ENCODE data around the gene URI1.
"Not testable (repeated sequence)": the region's sequence is repeated elsewhere in the genome, so short reads cannot be mapped to it uniquely, and the experiment has no call there.

Gene URI1

GRCh38 chr19:30020189-30020588 lies 78.2 kb downstream of the URI1 start:
- Mint-ChIP-seq H3K27ac (ENCODE audit: low read depth) (no peak overlapping the region), H3K4me3 (no peak overlapping the region), H3K9me3 (no peaks in the 10 kb centered on the region), H3K36me3 (ENCODE audit: insufficient read depth) (peaks cover 2% of the 10 kb centered on the region), H3K27me3 (no peaks in the 10 kb centered on the region), H3K4me1 (peaks cover 7% of the 10 kb centered on the region)
- ATAC-seq (replicated peaks; ENCODE audit: extremely low read depth, poor library complexity, severe bottlenecking) (no peak), DNase-seq (ENCODE audit: low spot score in 2 of 2) (no peak)

GRCh38 chr19:30022659-30023058 lies 80.6 kb downstream of the URI1 start:
- peaks cover 12% of the 10 kb centered on the region for H3K4me1 Mint-ChIP-seq
- no peak for DNase-seq (ENCODE audit: low spot score in 2 of 2)
- no peak overlapping the region for H3K27ac Mint-ChIP-seq (ENCODE audit: low read depth)
- no peaks in the 10 kb centered on the region for H3K36me3 Mint-ChIP-seq (ENCODE audit: insufficient read depth)
- no peak overlapping the region for H3K4me3 Mint-ChIP-seq
- ATAC-seq (replicated peaks; ENCODE audit: extremely low read depth, poor library complexity, severe bottlenecking) = no peak
- no peaks in the 10 kb centered on the region for H3K9me3 Mint-ChIP-seq
- no peaks in the 10 kb centered on the region for H3K27me3 Mint-ChIP-seq

DNA sequence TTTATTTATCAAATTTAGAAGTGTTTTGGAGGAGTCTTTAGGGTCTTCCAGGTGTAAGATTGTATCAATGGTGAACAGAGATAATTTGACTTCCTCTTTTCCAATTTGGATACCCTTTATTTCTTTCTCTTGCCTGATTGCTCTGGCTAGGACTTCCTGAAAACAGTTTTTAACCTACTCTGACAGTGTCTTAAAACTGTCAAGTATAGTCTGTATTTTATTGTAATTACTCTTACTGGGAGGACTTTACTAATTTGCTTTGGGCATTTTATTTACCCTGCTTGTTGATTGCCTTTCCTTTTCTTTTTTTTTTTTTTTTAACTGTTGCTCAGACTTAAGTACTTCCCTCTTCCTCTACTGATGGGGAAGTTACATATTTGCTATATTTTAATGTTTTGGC lies 81.3 kb downstream of the URI1 start:
- Mint-ChIP-seq H3K4me3 (no peak overlapping the region), H3K9me3 (no peaks in the 10 kb centered on the region), H3K27me3 (no peaks in the 10 kb centered on the region), H3K36me3 (ENCODE audit: insufficient read depth) (no peaks in the 10 kb centered on the region), H3K4me1 (peaks cover 18% of the 10 kb centered on the region), H3K27ac (ENCODE audit: low read depth) (no peak overlapping the region)
- ATAC-seq (replicated peaks; ENCODE audit: extremely low read depth, poor library complexity, severe bottlenecking) (no peak), DNase-seq (ENCODE audit: low spot score in 2 of 2) (no peak)

GRCh38 chr19:30024091-30024490 lies 82.1 kb downstream of the URI1 start:
- H3K4me1 Mint-ChIP-seq = peaks cover 19% of the 10 kb centered on the region
- DNase-seq (ENCODE audit: low spot score in 2 of 2) (no peak), ATAC-seq (replicated peaks; ENCODE audit: extremely low read depth, poor library complexity, severe bottlenecking) (no peak)
- no peak overlapping the region for H3K27ac Mint-ChIP-seq (ENCODE audit: low read depth)
- no peak overlapping the region for H3K4me3 Mint-ChIP-seq
- no peaks in the 10 kb centered on the region for H3K36me3 Mint-ChIP-seq (ENCODE audit: insufficient read depth)
- H3K9me3 Mint-ChIP-seq = no peaks in the 10 kb centered on the region
- no peaks in the 10 kb centered on the region for H3K27me3 Mint-ChIP-seq

DNA sequence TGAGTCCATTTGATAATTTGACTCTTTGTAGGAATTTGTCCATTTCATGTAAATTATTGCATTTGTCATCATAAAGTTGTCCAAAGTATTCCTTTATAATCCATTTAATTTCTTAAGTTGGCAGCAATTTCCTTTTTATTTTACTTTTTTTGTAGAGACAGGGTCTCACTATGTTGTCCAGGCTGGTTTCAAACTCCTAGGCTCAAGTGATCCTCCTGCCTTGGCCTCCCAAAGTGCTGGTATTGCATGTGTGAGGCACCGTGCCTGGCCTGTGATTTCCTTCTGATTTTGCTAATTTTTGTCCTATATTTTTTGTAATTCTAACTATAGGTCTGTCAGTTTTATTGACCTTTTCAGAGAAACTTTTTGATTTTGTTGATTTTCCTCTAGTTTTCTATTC lies 84.9 kb downstream of the URI1 start:
- Mint-ChIP-seq H3K36me3 (ENCODE audit: insufficient read depth) (peaks cover 2% of the 10 kb centered on the region), H3K9me3 (no peaks in the 10 kb centered on the region), H3K4me1 (peaks cover 33% of the 10 kb centered on the region), H3K27ac (ENCODE audit: low read depth) (no peak overlapping the region), H3K4me3 (no peak overlapping the region), H3K27me3 (no peaks in the 10 kb centered on the region)
- ATAC-seq (replicated peaks; ENCODE audit: extremely low read depth, poor library complexity, severe bottlenecking) (no peak), DNase-seq (ENCODE audit: low spot score in 2 of 2) (no peak)

DNA sequence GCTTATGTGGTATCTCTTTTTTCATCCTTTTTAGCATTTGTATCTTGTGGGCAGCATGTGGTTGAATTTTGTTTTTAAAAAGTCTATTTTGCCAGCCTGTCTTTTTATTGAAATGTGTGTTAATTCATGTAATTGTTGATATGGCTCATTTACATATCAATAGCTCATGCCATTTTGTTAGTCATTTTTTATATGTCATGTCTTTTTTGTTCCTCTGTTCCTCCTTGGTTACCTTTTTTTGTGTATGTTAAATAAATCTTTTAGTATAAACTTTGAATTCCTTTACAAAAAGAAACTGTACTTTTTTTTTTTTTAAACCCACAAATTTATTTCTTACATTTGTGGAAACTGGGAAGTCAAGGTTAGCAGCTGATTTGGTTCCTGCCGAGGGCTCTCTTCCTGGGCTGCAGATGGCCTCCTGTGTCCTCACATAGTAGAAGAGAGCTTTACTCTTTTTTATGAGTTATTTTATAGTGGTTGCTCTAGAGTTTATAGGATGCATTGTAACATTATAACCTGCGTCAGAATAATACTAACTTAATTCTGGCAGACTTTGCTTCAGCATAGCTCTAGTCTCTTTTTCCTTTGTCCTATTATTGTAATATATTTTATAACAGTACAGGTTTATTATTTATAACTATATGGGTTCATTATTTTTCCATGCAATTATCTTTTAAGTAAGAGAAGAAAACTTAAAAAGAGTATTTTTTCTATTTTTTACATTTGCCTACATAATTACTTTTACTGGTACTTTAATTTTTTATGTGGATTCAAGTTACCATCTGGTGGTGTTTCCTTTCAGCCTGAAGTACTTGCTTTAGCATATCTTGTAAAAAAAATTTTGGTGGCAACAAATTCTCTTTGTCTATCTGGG lies 86.3 kb downstream of the URI1 start:
- DNase-seq (ENCODE audit: low spot score in 2 of 2) (no peak), ATAC-seq (replicated peaks; ENCODE audit: extremely low read depth, poor library complexity, severe bottlenecking) (no peak)
- no peaks in the 10 kb centered on the region for H3K9me3 Mint-ChIP-seq
- H3K27ac Mint-ChIP-seq (ENCODE audit: low read depth) = peak overlapping the region; percentile 22
- peaks cover 31% of the 10 kb centered on the region for H3K4me1 Mint-ChIP-seq
- H3K4me3 Mint-ChIP-seq = no peak overlapping the region
- H3K27me3 Mint-ChIP-seq = no peaks in the 10 kb centered on the region
- H3K36me3 Mint-ChIP-seq (ENCODE audit: insufficient read depth) = peaks cover 2% of the 10 kb centered on the region

DNA sequence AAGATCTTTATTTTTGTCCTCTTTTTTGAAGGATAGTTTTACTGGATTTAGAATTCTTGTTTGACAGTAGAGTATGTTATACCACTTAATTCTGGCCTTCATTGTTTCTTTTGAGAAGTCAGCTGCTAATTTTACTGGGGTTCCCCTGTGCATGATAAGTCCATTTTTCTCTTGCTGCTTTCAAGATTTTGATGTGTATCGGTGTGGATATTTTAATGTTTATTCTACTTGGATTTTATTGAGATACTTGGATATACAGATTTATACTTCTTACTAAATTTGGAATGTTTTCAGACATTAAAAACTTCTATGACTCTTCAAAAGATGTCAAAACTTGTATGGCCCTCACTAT lies 86.9 kb downstream of the URI1 start:
- H3K4me1 Mint-ChIP-seq = peaks cover 26% of the 10 kb centered on the region
- peaks cover under 1% of the 10 kb centered on the region for H3K9me3 Mint-ChIP-seq
- H3K27me3 Mint-ChIP-seq = no peaks in the 10 kb centered on the region
- no peak overlapping the region for H3K27ac Mint-ChIP-seq (ENCODE audit: low read depth)
- DNase-seq (ENCODE audit: low spot score in 2 of 2) (no peak), ATAC-seq (replicated peaks; ENCODE audit: extremely low read depth, poor library complexity, severe bottlenecking) (no peak)
- H3K4me3 Mint-ChIP-seq = no peak overlapping the region
- peaks cover 2% of the 10 kb centered on the region for H3K36me3 Mint-ChIP-seq (ENCODE audit: insufficient read depth)

DNA sequence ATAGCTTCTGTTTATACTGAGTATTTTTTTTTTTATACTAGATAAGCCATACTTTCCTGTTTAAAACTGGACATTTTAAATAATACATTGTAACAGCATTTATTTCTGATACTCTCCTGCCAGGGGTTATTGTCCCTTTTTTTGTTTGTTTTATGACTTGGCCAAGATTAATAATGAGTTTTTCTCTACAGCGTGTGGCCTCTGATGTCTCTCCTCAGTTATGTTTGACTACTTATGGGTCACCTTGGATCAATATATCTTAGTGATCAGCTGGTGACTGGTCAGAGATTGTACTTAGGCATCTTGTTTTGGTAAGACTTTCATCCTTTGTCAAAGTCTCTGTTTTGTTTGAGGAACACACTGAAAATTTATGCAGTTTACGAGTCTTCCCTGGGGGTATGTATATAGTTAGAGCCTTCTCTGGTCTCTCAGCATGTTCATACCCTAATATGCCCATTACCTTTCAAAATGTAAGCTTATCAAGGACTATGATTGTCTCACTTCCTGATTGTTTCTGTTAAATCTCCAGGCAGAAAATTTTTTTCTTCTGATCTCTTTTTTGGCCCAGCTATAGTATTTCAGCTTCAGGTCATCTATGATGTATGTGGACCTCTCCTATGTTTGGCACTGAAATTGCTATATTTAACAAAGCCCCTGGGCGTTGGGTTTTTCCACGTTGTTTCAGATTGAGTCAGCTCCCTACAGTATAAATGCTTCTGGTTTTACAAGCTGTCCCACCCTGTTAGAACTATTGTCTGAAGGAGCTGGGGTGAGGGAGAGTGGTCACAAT lies 87.9 kb downstream of the URI1 start:
- Mint-ChIP-seq H3K9me3 (peaks cover 10% of the 10 kb centered on the region), H3K4me1 (peaks cover 35% of the 10 kb centered on the region), H3K36me3 (ENCODE audit: insufficient read depth) (peaks cover 3% of the 10 kb centered on the region), H3K27me3 (no peaks in the 10 kb centered on the region), H3K4me3 (no peak overlapping the region), H3K27ac (ENCODE audit: low read depth) (no peak overlapping the region)
- DNase-seq (ENCODE audit: low spot score in 2 of 2) (no peak), ATAC-seq (replicated peaks; ENCODE audit: extremely low read depth, poor library complexity, severe bottlenecking) (no peak)

DNA sequence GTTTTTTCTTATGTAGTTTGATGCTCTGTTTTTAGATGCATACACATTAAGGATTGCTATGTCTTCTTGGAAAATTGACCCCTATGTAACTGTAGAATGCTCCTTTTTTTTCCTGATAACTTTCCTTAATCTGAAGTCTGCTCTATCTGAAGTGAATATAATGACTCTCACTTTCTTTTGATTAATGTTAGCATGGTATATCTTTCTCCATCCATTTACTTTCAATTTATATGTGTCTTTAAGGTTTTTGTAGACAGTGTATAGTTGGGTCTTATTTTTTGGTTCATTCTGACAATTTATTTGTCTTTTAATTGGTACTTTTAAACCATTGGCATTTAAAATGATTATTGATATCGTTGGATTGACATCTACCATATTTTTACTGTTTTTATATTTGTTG lies 92.3 kb downstream of the URI1 start:
- DNase-seq (ENCODE audit: low spot score in 2 of 2) (no peak), ATAC-seq (replicated peaks; ENCODE audit: extremely low read depth, poor library complexity, severe bottlenecking) (no peak)
- Mint-ChIP-seq H3K9me3 (peaks cover 17% of the 10 kb centered on the region), H3K36me3 (ENCODE audit: insufficient read depth) (peaks cover 7% of the 10 kb centered on the region), H3K4me3 (no peak overlapping the region), H3K27me3 (no peaks in the 10 kb centered on the region), H3K27ac (ENCODE audit: low read depth) (no peak overlapping the region), H3K4me1 (peaks cover 28% of the 10 kb centered on the region)

- Mint-ChIP-seq H3K36me3 (ENCODE audit: insufficient read depth) (peaks cover 5% of the 10 kb centered on the region), H3K27ac (ENCODE audit: low read depth) (no peak overlapping the region), H3K4me1 (peaks cover 20% of the 10 kb centered on the region), H3K27me3 (no peaks in the 10 kb centered on the region), H3K4me3 (no peak overlapping the region), H3K9me3 (peaks cover 17% of the 10 kb centered on the region)
- DNase-seq (ENCODE audit: low spot score in 2 of 2) (no peak), ATAC-seq (replicated peaks; ENCODE audit: extremely low read depth, poor library complexity, severe bottlenecking) (no peak)
These were observed 94.4 kb downstream of the URI1 start for GRCh38 chr19:30036154-30037129.

DNA sequence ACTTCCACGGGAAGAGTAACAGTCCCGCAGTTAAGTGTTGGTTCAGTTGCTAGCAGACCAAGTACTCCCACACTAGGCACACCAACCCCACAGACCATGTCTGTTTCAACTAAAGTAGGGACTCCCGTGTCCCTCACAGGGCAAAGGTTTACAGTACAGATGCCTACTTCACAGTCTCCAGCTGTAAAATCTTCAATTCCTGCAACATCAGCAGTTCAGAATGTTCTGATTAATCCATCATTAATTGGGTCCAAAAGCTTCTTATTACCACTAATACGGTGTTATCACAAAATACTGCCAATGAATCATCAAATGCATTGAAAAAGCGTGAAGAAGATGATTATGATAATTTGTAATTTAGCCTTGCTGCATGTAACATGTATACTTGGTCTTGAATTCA lies 95.8 kb downstream of the URI1 start:
- H3K4me3 Mint-ChIP-seq = no peak overlapping the region

GRCh38 chr19:30041931-30042330 lies 99.9 kb downstream of the URI1 start:
- H3K27ac Mint-ChIP-seq (ENCODE audit: low read depth); DNase-seq (ENCODE audit: low spot score in 2 of 2); H3K36me3 Mint-ChIP-seq (ENCODE audit: insufficient read depth); H3K27me3 Mint-ChIP-seq; H3K9me3 Mint-ChIP-seq; ATAC-seq (replicated peaks; ENCODE audit: extremely low read depth, poor library complexity, severe bottlenecking); H3K4me3 Mint-ChIP-seq: not testable (repeated sequence)
- peaks cover 16% of the 10 kb centered on the region for H3K4me1 Mint-ChIP-seq

More for the DNA sequence above, 95.8 kb downstream of the URI1 start:
- H3K27me3 Mint-ChIP-seq = no peaks in the 10 kb centered on the region
- DNase-seq (ENCODE audit: low spot score in 2 of 2) (no peak), ATAC-seq (replicated peaks; ENCODE audit: extremely low read depth, poor library complexity, severe bottlenecking) (no peak)
- H3K4me1 Mint-ChIP-seq = peaks cover 25% of the 10 kb centered on the region
- H3K27ac Mint-ChIP-seq (ENCODE audit: low read depth) = no peak overlapping the region
- peaks cover 17% of the 10 kb centered on the region for H3K9me3 Mint-ChIP-seq
- peaks cover 6% of the 10 kb centered on the region for H3K36me3 Mint-ChIP-seq (ENCODE audit: insufficient read depth)
